Activated CD8-positive, alpha-beta memory T cell treated with anti-CD3 and anti-CD28 coated beads for 48 hours (primary cell): Measurements from ENCODE around the gene ACTR5.
"Not testable (repeated sequence)": the region's sequence is repeated elsewhere in the genome, so short reads cannot be mapped to it uniquely, and the experiment has no call there.

Experiments
- DNase-seq, 3 experiments: peaks; one replicate each; pipeline ENCODE4 v3.0.0-alpha.2; 2020; ENCODE audit warnings: low read depth in 2 of 3, low spot score in 2 of 3

Gene ACTR5

DNA sequence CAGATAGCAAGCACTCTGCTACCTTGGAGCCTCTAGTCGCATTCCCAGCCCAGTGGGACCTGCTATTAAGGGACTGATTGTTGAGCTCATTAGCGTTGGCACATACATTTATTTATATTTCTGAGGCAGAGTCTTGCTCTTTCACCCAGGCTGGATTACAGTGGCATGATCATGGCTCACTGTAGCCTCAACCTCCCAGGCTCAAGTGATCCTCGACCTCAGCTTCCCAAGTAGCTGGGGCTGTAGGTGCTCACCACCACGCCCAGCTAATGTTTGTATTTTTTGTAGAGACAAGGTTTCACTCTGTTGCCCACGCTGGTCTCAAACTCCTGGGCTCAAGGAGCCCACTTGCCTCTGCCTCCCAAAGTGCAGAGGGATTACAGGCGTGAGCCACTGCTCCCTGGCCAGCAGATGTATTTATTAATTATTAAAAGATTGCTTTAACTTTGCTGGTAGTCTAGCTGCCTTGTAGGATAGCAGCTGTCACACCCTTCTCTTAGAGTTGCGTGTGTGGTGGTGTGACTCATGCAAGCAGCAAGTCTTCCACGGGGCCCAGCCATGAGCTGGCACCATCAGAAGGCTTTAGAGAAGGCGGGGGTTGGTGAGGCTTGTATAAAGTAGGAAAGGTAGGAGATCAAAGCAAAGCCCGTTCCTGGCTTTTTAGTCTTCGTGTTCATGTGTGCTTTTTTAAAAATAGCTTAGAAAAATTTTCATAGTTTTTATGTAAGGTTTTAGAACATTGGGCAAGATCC lies 16.5 kb downstream of the ACTR5 start:
- peak in 2 of 3 experiments; percentile 19 to 32 for DNase-seq

DNA sequence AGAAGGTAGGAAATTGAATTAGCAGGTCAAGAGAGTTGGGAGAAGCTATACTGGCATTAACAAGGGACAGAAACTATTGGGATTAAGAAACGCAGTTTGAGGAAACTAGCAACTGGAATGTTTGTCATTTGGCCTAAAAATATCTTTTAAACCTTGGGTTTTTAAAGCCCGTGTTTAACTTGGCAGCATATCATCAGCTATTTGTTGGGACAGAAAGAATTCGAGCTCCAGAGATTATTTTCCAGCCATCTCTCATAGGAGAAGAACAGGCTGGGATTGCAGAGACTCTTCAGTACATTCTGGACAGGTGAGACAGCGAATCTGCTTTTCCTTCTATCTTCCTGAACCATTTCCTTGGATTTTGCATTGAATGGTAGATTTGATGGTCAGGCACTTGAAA lies 17.8 kb downstream of the ACTR5 start:
- no peak for DNase-seq

DNA sequence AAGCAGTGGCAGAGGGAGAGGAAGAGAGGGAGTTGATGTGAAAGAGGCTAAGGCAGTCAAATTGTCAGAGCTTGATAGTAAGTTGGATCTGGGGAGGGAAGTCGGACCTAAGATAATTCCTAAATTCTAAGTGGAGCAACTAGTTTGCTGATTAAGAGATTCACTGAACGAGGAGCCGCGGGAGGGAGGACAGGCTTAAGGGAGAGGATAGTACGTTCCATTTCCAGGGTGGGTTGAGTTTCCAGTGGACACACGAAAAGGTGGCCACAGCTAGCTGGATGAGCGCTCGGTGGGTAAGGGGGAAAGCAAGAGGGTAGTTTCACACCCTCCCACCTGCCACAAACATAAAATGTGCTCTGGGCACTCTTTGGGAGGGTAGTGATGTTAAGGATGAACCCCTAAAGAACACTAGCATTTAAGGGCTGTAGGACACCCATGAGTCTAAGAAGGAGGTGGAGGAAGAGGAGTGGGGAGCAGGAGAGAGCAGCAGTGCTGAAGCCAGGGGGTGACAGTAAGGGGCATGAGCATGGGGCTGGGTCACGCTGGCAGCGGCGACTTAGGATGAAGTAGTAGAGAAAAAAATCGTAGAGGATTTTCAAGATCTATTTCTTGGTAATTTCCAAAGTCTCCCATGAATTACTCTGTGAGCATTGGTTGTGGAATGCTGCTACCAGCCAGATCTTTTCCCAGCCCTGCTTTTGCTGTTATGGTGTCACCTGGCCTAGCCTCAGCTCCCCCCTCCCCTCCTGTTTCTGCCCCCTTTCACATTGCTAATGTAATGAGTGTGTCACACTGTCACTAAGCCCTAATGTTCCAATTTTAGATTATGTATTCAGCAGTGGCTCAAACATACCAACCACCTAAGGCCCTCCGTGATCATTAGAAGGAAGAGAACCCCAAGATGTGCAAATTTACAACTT lies 21.4 kb downstream of the ACTR5 start:
- DNase-seq: no peak

DNA sequence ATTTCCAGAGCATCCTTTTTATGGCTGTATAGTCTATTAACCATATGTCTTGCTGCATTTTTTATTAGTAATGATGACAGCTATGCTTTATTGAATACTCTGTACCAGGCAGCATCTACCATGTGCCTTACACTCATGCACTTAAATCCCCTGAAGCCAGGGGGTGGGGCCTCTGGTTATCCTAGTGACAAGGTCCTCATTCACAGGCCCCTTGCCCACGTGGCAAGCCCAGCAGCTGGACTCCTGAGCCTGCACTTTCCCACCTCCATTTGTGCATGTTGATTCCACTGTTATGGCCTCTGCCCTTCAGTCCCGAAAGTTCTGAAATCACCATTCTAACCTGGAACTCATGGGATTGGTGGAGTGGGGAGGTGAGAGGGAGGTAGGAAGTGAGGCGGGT lies 22.3 kb downstream of the ACTR5 start:
- DNase-seq: no peak

DNA sequence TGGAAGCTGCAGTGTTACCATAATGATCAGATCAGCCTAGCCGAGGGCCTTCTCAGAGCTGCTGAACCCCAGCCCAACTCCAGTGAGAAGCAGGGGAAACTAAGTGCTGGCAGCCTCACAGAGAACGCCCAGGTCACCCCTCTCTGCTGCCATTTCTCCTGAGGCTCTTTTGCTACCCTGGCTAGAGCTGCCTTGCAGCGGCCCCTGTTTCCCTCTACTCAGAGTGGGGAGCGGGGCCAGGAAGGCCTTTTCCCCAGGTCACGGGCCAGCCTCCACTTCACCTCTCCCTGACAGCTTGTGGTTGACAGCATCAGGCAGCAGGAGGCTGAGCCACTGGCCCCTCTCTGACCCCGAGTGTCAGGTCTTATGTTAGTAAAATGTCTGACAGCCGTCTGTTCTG lies 22.7 kb downstream of the ACTR5 start:
- DNase-seq: no peak

DNA sequence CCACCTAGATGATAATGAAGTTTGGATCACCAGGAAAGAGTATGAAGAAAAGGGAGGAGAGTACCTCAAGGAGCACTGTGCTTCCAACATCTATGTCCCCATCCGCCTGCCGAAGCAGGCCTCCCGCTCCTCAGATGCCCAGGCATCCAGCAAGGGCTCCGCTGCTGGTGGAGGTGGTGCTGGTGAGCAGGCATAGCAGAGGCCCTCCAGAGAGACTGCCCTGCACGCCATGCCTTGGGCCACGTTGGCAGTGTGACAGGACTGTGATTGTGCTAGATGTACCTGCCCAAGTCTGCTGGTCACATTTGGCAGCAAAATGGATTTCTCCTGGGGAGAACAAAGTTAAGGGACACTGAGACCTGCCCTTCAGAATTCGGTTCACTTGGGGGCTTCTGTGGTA lies 23.4 kb downstream of the ACTR5 start:
- DNase-seq: no peak

DNA sequence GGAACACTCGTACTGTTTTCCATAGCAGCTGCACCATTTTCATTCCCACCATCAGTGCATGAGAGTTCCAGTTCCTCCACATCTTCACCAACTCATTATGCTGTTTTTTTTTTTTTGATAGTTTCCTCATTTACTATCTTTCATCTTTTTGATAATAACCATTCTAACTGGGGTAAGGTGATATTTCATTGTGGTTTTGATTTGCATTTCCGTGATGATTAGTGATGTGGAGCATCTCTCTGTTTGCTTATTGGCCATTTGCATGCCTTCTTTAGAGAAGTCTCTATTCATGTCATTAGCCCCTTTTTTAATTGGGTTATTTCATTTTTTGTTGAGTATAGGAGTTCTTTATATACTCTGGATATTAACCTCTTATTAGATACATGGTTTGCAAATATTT lies 25.9 kb downstream of the ACTR5 start:
- no peak for DNase-seq

DNA sequence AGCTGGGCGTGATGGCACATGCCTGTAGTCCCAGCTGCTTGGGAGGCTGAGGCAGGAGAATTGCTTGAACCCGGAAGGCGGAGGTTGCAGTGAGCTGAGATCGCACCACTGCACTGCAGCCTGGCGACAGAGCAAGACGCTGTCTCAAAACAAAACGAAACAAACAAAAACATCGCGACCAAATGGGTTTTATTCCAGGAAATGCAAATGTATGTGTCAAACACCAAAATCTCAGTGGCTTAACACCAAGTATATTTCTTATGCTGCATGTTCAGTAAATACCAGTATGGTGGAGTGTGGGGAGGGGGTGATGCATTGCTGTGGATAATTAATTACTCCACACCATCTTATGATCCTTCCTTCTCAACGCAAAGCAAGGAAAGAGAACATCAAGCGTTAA lies 28.1 kb downstream of the ACTR5 start:
- no peak for DNase-seq

DNA sequence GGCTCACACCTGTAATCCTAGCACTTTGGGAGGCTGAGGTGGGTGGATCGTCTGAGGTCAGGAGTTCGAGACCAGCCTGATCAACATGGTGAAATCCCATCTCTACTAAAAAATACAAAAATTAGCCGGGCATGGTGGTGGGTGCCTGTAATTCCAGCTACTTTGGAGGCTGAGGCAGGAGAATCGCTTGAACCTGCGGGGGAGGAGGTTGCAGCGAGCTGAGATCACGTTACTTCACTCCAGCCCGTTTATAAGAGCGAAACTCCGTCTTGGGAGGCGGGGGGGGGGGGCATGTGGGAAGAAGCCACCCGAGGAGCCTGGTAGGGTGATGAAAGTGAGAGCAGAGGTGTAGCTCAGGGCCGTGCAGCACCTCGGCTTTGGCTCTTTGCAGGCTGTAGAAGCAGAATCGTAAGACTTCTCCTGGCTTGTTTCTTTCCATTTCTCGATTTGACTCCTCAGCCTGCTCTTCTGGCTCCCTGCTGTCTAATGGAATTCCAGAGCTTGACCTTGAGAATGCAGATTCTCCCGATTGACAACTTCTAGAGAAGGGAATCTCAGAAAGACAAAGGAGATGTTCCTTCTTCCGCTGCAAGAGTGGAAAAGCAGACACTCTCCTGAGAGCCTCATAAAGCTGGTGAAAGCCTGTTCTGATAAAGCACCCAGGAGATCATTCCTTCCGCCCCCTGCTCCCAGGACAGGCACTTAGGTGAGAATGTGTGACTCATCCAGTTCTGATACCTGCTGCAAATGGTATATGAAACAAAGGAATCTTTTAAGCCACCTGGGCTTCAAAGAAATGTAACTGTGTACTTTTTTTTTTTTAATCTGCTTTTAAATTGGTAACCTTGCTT lies 31.2 kb downstream of the ACTR5 start:
- no peak for DNase-seq

DNA sequence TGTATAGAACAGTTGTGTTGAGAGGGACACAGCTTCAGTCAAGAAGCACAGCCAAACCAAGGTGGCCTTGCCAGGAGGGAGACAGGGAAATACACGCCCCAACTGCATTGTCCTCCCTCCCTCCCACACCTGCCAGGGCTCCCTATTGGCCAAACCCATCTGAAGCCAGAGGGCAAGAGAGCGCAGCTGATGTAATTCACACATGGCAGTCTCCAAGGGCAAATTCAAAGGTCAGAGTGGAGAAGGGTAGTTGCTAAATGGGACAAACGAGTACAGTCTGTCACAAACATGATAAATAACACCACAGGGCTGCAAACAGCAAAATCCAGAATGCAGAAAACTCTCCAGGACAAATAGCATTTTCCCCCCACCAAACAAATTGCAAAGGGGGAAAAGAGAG lies 34.0 kb downstream of the ACTR5 start:
- no peak for DNase-seq

DNA sequence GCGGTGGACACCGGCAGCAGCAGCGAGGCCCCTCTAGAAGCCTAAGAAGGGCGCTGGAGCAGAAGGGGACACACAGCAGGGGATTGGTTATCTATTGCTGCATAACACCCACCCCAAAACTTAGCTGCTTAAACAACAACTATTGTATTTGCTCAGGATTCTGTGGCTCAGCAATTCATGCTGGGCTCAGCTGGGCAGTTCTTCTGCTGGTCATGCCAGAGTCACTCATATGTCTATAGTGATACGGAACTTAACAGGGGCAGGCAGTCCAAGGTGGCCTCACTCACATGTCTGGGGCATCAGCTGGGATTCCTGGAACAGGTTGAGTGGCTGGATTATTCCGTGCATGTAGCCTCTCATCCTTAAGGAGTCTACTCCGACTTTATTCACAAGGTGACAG lies 39.6 kb downstream of the ACTR5 start:
- DNase-seq: no peak

DNA sequence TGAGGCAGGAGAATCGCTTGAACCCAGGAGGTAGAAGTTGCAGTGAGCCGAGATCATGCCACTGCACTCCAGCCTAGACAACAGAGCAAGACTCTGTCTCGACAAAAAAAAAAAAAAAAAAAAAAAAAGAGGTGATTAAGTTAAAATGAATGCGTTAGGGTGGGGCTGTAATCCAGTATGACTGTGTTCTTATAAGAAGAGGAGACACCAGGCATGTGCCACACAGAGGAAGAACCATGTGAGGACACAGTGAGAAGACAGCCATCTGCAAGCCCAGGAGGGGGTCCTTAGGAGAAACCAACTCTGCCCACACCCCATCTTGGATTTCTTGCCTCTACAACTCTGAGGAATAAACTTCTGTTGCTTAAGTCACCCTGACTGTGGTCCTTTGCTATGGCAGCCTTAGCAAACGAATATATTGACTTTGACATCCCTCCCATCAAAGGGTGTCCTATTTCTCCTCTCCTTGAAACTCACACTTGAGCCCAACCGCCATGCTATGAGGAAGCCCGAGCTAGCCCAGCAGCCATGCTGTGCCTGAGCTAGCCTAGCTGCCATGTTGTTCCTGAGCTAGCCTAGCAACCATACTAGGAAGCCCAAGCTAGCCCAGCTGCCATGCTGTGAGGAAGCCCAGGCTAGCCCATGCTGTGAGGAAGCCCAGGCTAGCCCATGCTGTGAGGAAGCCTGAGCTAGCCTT lies 41.4 kb downstream of the ACTR5 start:
- DNase-seq: no peak

DNA sequence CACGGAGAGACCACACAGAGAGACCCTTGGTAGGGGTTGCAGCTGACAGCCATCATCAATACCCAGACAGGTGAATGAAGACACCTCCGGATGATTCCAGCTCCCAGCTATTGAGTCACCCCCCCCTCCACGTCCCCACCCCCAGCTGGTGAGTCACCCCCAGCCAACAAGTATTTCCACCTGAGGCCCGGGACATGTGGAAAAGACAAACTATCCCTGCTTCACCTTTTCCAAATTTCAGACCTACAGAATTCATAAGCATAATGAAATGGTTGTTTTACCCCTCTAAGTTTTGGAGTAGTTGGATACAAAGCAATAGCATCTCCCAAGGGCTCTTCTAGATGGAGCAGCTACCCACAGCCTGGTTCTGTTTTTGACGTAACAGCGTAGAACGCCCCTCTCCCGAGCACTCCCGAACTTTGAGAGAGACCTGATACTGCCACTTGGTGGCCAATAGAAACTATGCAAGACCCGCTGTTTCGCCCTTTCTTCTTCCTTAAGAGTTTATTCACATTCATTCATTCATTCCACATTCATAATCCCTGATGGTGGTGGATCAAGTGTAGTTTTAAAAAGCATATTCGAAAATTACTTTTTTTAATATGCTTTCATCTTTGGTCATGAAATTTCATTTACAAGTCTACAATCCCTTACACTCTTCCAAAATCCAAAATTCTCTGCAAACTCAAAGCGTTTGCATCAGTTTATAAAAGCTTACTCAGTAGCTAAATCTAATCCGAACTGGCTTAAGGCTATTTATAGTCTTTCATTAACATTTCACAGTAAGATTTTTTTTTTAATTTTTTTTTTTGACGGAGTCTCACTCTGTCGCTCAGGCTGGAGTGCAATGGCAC lies 42.2 kb downstream of the ACTR5 start:
- DNase-seq: no peak

DNA sequence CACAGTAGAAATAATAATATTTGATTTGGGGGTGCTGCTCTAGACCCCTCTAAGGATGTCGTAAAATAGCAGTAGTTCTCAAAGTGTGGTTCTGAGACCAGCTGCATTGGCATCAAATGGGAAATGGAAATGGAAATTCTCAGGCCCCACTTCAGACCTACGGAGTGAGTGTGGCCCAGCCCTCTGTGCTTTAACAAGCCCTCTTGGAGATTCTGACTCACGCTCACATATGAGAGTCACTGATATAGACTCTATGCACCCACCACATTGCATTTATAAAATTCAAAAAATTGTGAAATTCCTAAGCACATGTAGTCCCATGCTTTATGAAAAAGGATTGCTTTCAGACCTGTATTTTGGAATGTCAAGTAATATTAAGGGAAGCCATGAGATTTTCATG lies 43.0 kb downstream of the ACTR5 start:
- no peak for DNase-seq

DNA sequence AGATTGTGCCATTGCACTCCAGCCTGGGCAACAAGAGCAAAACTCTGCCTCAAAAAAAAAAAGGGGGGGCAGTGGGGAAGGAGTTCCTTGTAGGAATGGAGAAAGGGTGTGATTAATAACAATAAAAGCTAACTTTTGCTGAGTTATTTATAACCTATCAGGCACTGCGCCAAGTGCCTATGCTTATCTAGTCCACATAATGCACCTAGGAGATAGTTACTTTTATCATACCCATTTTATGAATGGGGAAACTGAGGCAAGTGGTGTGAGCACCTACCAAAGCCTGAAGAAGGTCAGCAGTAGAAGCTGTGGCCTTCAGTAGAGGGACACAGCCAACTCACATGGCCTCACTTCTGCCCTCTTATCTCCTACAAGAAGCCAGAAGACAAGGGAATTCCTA lies 43.7 kb downstream of the ACTR5 start:
- DNase-seq: no peak

DNA sequence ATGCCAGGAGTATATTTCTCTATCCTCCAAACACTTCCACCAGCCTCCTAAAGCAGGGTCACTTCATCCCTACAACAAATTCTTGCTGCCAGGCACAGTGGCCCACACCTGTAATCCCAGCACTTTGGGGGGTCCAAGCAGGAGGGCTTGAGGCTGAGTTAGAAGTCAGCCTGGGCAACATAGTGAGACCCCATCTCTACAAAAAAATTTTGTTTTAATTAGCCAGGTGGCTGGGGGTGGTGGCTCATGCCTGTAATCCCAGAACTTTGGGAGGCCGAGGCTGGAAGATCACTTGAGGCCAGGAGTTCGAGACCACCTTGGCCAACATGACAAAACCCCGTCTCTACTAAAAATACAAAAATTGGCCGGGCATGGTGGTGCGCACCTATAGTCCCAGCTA lies 45.8 kb downstream of the ACTR5 start:
- not testable (repeated sequence) for DNase-seq

DNA sequence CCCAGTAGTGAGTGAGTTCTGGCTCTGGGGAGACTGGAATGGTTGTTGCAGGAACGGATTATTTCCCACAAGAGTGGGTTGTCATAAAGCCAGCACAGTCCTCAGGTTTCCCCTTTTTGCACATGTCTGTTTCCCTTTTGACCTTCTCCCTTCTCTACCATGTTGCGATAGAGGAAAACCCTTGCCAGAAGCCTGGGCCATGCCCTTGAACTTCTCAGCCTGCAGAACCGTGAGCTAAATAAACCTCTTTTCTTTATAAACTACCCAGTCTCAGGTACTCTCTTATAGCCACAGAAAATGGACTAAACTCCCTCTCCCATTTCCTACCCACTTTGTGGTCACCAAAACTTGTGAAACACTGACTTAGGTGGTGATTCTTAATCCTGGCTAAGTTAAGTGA lies 50.0 kb downstream of the ACTR5 start:
- no peak for DNase-seq

DNA sequence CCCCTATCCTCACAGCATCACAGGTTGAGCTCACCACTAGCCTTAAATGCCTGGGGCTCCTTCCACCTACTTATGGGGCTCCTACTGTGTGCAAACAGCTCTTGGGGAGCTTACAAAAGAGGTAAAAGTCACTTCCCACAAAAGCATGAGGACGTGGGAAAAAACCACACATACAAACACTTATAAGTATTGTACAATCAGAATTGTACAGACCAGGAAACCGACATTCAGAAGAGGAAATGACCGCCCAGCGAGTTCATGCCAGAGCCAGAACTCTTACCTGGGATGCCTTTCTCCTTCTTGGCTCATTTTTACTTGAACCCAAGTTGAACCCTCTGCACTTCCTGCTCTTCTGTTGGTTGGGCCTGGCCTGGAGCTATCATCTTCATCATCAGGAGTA lies 50.9 kb downstream of the ACTR5 start:
- DNase-seq: no peak

DNA sequence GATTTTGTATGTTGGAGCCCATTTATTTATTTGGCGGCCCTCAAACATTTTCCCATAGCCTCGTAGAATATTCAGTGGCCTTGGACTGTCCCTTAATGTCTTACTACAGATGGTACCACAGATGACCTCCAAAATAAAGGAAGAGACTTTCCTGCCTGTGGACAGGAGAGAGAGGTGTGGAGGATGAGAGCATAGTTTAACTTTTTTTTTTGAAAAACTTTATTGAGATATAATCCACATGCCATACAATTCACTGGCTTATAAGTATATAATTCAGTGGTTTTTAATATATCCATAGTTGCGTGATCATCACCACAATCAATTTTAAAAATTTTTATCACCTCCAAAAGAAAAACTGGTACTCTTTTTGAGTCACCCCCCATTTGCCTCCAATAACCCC lies 52.6 kb downstream of the ACTR5 start:
- no peak for DNase-seq

DNA sequence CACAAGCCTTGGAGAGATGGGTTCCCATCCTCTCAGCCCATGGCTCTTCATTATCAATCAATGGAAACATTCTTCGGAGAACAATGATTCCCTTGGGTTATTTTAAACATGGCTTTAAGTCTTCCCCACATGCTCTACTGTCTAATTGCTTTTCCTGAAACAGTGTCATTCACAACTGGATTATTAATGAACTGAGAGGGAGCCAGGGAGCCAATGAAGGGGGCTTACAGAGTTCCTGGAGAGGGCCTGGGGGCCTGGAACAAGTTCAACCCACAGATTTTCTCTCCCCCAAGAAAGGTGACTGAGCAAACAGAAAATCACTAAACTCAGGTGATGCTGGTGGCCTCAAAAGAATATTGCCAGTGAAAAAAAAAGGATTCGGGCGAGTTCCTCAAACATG lies 56.0 kb downstream of the ACTR5 start:
- no peak for DNase-seq
